HFFc6 (cell line): Measurements from ENCODE around the gene ERN1. TPM values are rescaled to one million over a fixed set of nuclear protein-coding genes. Genes with fewer than 3 reads are reported as not detected.
"Not testable (repeated sequence)": the region's sequence is repeated elsewhere in the genome, so short reads cannot be mapped to it uniquely, and the experiment has no call there.

Source experiments
- DNase-seq: peaks from one replicate; pipeline ENCODE4 v3.0.0-alpha.2; 2018
- H3K27ac Mint-ChIP-seq: 2 replicates; pipeline ENCODE4 v1.8.0; 2020; ENCODE audit warnings: mild to moderate bottlenecking, mixed read lengths
- H3K27me3 Mint-ChIP-seq: 2 replicates; pipeline ENCODE4 v1.8.0; 2021; ENCODE audit warnings: mild to moderate bottlenecking, moderate library complexity, mixed read lengths; ENCODE audit not compliant: insufficient read depth
- H3K36me3 Mint-ChIP-seq: 2 replicates; pipeline ENCODE4 v1.8.0; 2021; ENCODE audit warnings: low read depth, mixed read lengths
- H3K4me1 Mint-ChIP-seq: 2 replicates; pipeline ENCODE4 v1.8.0; 2020; ENCODE audit warnings: low read depth, mixed read lengths
- H3K4me3 Mint-ChIP-seq: 2 replicates; pipeline ENCODE4 v1.8.0; 2020; ENCODE audit warnings: mild to moderate bottlenecking, moderate library complexity, mixed read lengths
- H3K9me3 Mint-ChIP-seq: 2 replicates; pipeline ENCODE4 v1.8.0; 2020; ENCODE audit warnings: mild to moderate bottlenecking, mixed read lengths
- total RNA-seq, 6 experiments: library from RNA; stranded (reverse); fragmentation: NEBNext Ultra II Directional; extraction: Animal tissue kit (Norgen Biotek cat#: 25700); gene quantifications; 2 replicates in 1 of 6; 3 replicates in 5 of 6; pipeline ENCODE4 v1.2.3, GENCODE V29; 2021
- TF ChIP-seq, protein P1 (sequence below): fragments of 200-600 bp; sonication (generic); IDR thresholded peaks from 2 replicates; pipeline ENCODE4 v1.5.0; 2021; ENCODE audit warnings: antibody characterized with exemption, mild to moderate bottlenecking

Gene ERN1
- total RNA-seq, 6 experiments from 2014 or later = 6.8 to 12.8 (median 7.9) TPM

DNA sequence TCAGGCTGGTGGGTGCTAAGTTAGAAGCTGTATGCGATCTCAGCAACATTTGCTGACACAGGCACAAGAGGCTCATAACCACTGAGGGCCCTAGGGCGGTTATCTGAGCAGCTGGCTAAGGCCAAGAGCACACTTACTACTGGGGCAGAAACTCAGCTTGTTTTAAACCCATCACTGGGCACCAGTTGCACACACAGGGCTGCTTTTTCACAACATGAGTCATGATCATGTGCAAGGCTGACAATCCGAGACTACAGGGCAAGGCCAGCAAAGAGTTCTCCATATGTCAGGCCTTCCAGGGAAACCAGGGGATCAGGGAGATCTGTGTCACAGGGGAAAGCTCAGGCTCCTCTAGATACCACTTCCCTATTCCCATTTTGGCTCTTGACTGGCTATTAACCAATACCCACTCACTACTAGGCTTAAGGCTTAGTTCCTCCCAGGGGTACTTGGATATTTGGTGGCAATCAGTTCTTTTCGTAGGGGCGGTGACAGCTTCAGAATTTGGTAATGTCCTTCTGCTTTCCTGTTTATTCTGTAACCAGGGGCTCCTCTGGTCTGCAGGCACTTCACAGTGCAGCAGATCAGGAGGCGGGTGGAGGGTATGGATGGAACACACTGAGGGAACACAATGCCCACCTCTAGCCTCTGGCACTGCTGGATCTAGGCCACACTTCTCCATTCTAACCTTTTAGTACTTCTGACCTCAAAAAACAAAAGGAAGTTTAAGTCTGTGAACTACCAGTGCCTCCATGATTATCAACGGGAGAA, 44.9 kb upstream of the ERN1 start:
- H3K4me3 Mint-ChIP-seq = no peak overlapping the region
- H3K27me3 Mint-ChIP-seq = no peaks in the 10 kb centered on the region; the same call in 1 of the 2 replicates
- peak; percentile 51 for DNase-seq
- peaks cover 46% of the 10 kb centered on the region for H3K36me3 Mint-ChIP-seq
- H3K9me3 Mint-ChIP-seq = no peaks in the 10 kb centered on the region
- TF ChIP-seq, protein P1, sequence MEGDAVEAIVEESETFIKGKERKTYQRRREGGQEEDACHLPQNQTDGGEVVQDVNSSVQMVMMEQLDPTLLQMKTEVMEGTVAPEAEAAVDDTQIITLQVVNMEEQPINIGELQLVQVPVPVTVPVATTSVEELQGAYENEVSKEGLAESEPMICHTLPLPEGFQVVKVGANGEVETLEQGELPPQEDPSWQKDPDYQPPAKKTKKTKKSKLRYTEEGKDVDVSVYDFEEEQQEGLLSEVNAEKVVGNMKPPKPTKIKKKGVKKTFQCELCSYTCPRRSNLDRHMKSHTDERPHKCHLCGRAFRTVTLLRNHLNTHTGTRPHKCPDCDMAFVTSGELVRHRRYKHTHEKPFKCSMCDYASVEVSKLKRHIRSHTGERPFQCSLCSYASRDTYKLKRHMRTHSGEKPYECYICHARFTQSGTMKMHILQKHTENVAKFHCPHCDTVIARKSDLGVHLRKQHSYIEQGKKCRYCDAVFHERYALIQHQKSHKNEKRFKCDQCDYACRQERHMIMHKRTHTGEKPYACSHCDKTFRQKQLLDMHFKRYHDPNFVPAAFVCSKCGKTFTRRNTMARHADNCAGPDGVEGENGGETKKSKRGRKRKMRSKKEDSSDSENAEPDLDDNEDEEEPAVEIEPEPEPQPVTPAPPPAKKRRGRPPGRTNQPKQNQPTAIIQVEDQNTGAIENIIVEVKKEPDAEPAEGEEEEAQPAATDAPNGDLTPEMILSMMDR = no peak
- peaks cover 44% of the 10 kb centered on the region for H3K4me1 Mint-ChIP-seq
- peak overlapping the region; percentile 78 for H3K27ac Mint-ChIP-seq

- H3K36me3 Mint-ChIP-seq = peaks cover 37% of the 10 kb centered on the region
- no peak overlapping the region for H3K4me3 Mint-ChIP-seq
- no peak for DNase-seq
- H3K9me3 Mint-ChIP-seq = no peaks in the 10 kb centered on the region
- H3K27me3 Mint-ChIP-seq = no peaks in the 10 kb centered on the region; the same call in 1 of the 2 replicates
- H3K4me1 Mint-ChIP-seq = peaks cover 40% of the 10 kb centered on the region
- no peak overlapping the region for H3K27ac Mint-ChIP-seq
- TF ChIP-seq, protein P1 = no peak
These were observed 43.7 kb upstream of the ERN1 start for GRCh38 chr17:64173646-64174045.

DNA sequence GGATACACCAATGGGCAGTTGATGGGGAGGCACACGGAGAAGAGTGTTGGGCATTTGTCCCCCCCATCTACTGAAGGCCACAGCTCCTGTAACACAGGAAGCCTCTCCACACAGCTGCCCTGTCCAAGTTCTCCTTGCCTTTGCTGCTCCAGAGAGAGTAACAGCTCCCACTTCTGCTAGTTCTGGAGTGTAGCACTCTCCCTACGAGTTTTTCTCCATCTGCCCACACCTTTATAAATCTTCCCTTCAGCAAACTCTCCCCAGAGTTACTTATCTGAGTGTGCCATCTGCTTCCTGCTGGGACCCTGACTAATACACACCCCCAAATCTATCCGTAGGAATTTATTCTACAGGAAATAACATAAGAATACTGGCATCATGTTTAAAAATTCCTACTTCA, 42.6 kb upstream of the ERN1 start:
- H3K27ac Mint-ChIP-seq = no peak overlapping the region
- H3K9me3 Mint-ChIP-seq = no peaks in the 10 kb centered on the region
- DNase-seq = no peak
- peaks cover 31% of the 10 kb centered on the region for H3K4me1 Mint-ChIP-seq
- H3K4me3 Mint-ChIP-seq = no peak overlapping the region
- H3K36me3 Mint-ChIP-seq = peaks cover 37% of the 10 kb centered on the region
- TF ChIP-seq, protein P1 = no peak
- no peaks in the 10 kb centered on the region; the same call in 1 of the 2 replicates for H3K27me3 Mint-ChIP-seq

GRCh38 chr17:64171041-64171440, 41.1 kb upstream of the ERN1 start:
- Mint-ChIP-seq H3K27me3 (peaks cover 2% of the 10 kb centered on the region), H3K27ac (no peak overlapping the region), H3K4me1 (peaks cover 31% of the 10 kb centered on the region), H3K9me3 (no peaks in the 10 kb centered on the region), H3K36me3 (peaks cover 34% of the 10 kb centered on the region), H3K4me3 (no peak overlapping the region)
- TF ChIP-seq, protein P1 = no peak
- no peak for DNase-seq

- TF ChIP-seq, protein P1 = no peak
- H3K36me3 Mint-ChIP-seq = peaks cover 34% of the 10 kb centered on the region
- DNase-seq = no peak
- no peaks in the 10 kb centered on the region for H3K9me3 Mint-ChIP-seq
- H3K27ac Mint-ChIP-seq = no peak overlapping the region
- peaks cover 2% of the 10 kb centered on the region for H3K27me3 Mint-ChIP-seq
- no peak overlapping the region for H3K4me3 Mint-ChIP-seq
- H3K4me1 Mint-ChIP-seq = peaks cover 28% of the 10 kb centered on the region
These were observed 40.3 kb upstream of the ERN1 start for GRCh38 chr17:64170286-64170685.

DNA sequence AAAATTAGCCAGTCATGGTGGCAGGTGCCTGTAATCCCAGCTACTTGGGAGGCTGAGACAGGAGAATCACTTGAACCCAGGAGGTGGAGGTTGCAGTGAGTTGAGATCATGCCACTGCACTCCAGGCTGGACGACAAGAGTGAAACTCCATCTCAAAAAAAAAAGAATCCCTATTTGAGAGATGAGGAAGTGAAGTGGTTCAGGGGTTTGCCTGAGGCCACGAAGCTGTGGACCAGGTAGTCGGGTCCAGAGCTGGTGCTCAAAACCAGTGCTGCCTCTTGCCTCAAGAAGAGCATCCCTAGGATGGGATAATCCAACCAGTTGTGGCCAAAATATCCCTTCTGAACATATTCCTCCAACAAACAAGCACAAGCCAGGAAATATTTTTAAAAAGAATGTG, 37.7 kb upstream of the ERN1 start:
- H3K4me3 Mint-ChIP-seq, H3K27ac Mint-ChIP-seq, DNase-seq, H3K27me3 Mint-ChIP-seq, H3K9me3 Mint-ChIP-seq: not testable (repeated sequence)
- peaks cover 14% of the 10 kb centered on the region for H3K4me1 Mint-ChIP-seq
- peaks cover 33% of the 10 kb centered on the region for H3K36me3 Mint-ChIP-seq
